Measurements from ENCODE around the gene DHX57.

DNA sequence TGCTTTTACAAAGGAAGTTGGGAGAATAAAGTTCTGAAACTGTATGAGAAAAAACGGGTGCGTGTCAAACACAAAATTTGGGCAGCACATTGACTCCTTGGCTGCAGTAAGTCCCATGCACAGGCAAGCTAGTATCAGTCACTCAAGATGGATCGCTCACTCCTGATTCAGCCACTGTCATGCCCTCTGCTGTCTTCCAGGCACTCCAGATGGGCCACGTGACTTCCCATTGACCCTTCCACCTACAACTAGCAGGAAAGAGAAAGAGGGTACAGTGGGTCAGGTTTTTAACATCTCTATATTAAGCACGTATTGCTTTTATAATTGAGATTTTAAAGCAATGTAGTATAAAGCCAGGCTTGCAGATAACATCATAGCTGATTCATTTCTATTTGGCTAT, 22.5 kb upstream of the DHX57 start:
- TF ChIP-seq, protein P1, sequence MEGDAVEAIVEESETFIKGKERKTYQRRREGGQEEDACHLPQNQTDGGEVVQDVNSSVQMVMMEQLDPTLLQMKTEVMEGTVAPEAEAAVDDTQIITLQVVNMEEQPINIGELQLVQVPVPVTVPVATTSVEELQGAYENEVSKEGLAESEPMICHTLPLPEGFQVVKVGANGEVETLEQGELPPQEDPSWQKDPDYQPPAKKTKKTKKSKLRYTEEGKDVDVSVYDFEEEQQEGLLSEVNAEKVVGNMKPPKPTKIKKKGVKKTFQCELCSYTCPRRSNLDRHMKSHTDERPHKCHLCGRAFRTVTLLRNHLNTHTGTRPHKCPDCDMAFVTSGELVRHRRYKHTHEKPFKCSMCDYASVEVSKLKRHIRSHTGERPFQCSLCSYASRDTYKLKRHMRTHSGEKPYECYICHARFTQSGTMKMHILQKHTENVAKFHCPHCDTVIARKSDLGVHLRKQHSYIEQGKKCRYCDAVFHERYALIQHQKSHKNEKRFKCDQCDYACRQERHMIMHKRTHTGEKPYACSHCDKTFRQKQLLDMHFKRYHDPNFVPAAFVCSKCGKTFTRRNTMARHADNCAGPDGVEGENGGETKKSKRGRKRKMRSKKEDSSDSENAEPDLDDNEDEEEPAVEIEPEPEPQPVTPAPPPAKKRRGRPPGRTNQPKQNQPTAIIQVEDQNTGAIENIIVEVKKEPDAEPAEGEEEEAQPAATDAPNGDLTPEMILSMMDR (IDR thresholded peaks at IDR 0.05; ENCODE audit: insufficient read depth, low read length, poor library complexity, severe bottlenecking), result no peak
- TF ChIP-seq EZH2phosphoT487 (conservative IDR thresholded peaks at IDR 0.05; ENCODE audit: low read length), result no peak
